Natural killer cell (primary cell): ENCODE measurements around the gene FAM107A. TPM values are rescaled to one million over a fixed set of nuclear protein-coding genes. Genes with fewer than 3 reads are reported as not detected.

Experiments used
- ATAC-seq, 3 donors: fragments of 150-1000 bp in 2 of 3; fragments of 200-7000 bp in 1 of 3; cut with Tn5 transposase; 1 replicate in 1 of 3; 2 replicates in 2 of 3; pipeline ENCODE4 v1.10.0; 2021; ENCODE audit warnings: mild to moderate bottlenecking in 2 of 3, moderate library complexity in 2 of 3
- DNase-seq, 2 donors: peaks; one replicate each; pipeline versions ENCODE4 v3.0.0 to v3.0.0-alpha.2; 2013 to 2021; ENCODE audit warnings: mixed read lengths in 1 of 2
- H3K27ac ChIP-seq: one replicate; pipeline ENCODE4 v1.5.1; 2013; ENCODE audit warnings: mild to moderate bottlenecking, low read length
- H3K27me3 ChIP-seq: one replicate; pipeline ENCODE4 v1.6.1; 2013; ENCODE audit warnings: low read length; ENCODE audit not compliant: control insufficient read depth, insufficient read depth
- H3K36me3 ChIP-seq: one replicate; pipeline ENCODE4 v1.6.1; 2013; ENCODE audit warnings: low read length; ENCODE audit not compliant: control insufficient read depth, insufficient read depth
- H3K4me1 ChIP-seq: one replicate; pipeline ENCODE4 v1.6.1; 2013; ENCODE audit warnings: low read length; ENCODE audit not compliant: control insufficient read depth, insufficient read depth
- H3K4me3 ChIP-seq: one replicate; pipeline ENCODE4 v1.5.1; 2013; ENCODE audit warnings: low read length
- H3K9me3 ChIP-seq: one replicate; pipeline ENCODE4 v1.6.1; 2013; ENCODE audit warnings: low read length; ENCODE audit not compliant: control insufficient read depth, insufficient read depth
- H3K27ac Mint-ChIP-seq, 2 donors: one replicate each; pipeline ENCODE4 v1.8.0; 2022; ENCODE audit warnings: mild to moderate bottlenecking in 2 of 2, mixed read lengths in 2 of 2, moderate library complexity in 1 of 2
- H3K27me3 Mint-ChIP-seq, 2 donors: one replicate each; pipeline ENCODE4 v1.8.0; 2022; ENCODE audit warnings: low read depth in 2 of 2, mixed read lengths in 2 of 2
- H3K36me3 Mint-ChIP-seq: one replicate; pipeline ENCODE4 v1.8.0; 2022; ENCODE audit warnings: mixed read lengths
- H3K4me1 Mint-ChIP-seq, 2 donors: one replicate each; pipeline ENCODE4 v1.8.0; 2022; ENCODE audit warnings: mixed read lengths in 2 of 2
- H3K4me3 Mint-ChIP-seq: one replicate; pipeline ENCODE4 v1.8.0; 2022; ENCODE audit warnings: mild to moderate bottlenecking, moderate library complexity, mixed read lengths
- H3K9me3 Mint-ChIP-seq, 2 donors: one replicate each; pipeline ENCODE4 v1.8.0; 2022; ENCODE audit warnings: mixed read lengths in 2 of 2
- CTCF ChIP-seq: fragments of 200-600 bp; IDR thresholded peaks from one replicate; pipeline ENCODE4 v1.8.0; 2022; ENCODE audit warnings: antibody characterized with exemption
- WGBS: methylation state at CpG from one replicate; pipeline ENCODE4 v1.1.7; 2013; ENCODE audit warnings: missing lambda C conversion rate; ENCODE audit not compliant: insufficient coverage; 5-methylcytosine and 5-hydroxymethylcytosine counted together
- intact Hi-C: fragments of 100-400 bp; cut with micrococcal nuclease; formaldehyde crosslinking; loops from one replicate; pipeline ENCODE4 v1.14.2; 2022
- total RNA-seq, 4 donors: library from RNA; stranded (reverse); fragments of 120-200 nt in 1 of 4; gene quantifications; one replicate each; pipeline versions ENCODE4 v1.2.3 to v1.2.4, GENCODE V29; 2013 to 2022

FAM107A gene
- total RNA-seq, 3 donors from 2014 or later (not counting 1 experiment from before 2014, with no cell fraction given) = not detected

GRCh38 chr3:58524326-58524888 lies 52.8 kb downstream of the FAM107A start:
- 92% methylated on average over 11 of the region's 11 CpGs for WGBS

GRCh38 chr3:58522759-58523425 lies 54.3 kb downstream of the FAM107A start:
- Mint-ChIP-seq H3K4me3 (no peak overlapping the region), H3K4me1 (peaks cover 0 to 5% of the 10 kb centered on the region in 2 donors), H3K36me3 (no peaks in the 10 kb centered on the region), H3K27ac (no peak overlapping the region), H3K27me3 (no peaks in the 10 kb centered on the region), H3K9me3 (no peaks in the 10 kb centered on the region)
- ATAC-seq = no peak
- H3K4me1 ChIP-seq = no peaks in the 10 kb centered on the region
- intact Hi-C loops = no loop called here
- 91% methylated on average over 4 of the region's 5 CpGs for WGBS
- no peaks in the 10 kb centered on the region for H3K27me3 ChIP-seq
- TF ChIP-seq CTCF = no peak
- no peaks in the 10 kb centered on the region for H3K36me3 ChIP-seq
- H3K27ac ChIP-seq = no peak overlapping the region
- H3K9me3 ChIP-seq = no peaks in the 10 kb centered on the region
- DNase-seq = no peak
- H3K4me3 ChIP-seq = no peak overlapping the region

More at GRCh38 chr3:58524326-58524888, 52.8 kb downstream of the FAM107A start:
- Mint-ChIP-seq H3K9me3 (no peaks in the 10 kb centered on the region), H3K4me1 (peaks cover 0 to 5% of the 10 kb centered on the region in 2 donors), H3K27ac (no peak overlapping the region), H3K4me3 (no peak overlapping the region), H3K36me3 (no peaks in the 10 kb centered on the region), H3K27me3 (no peaks in the 10 kb centered on the region)
- Histone ChIP-seq H3K4me3 (no peak overlapping the region), H3K27ac (no peak overlapping the region), H3K36me3 (no peaks in the 10 kb centered on the region), H3K9me3 (no peaks in the 10 kb centered on the region), H3K4me1 (no peaks in the 10 kb centered on the region), H3K27me3 (no peaks in the 10 kb centered on the region)
- ATAC-seq (no peak), DNase-seq (no peak)
- intact Hi-C loops = no loop called here
- no peak for TF ChIP-seq CTCF

- intact Hi-C loops = no loop called here
- Histone ChIP-seq H3K9me3 (no peaks in the 10 kb centered on the region), H3K27ac (no peak overlapping the region), H3K36me3 (no peaks in the 10 kb centered on the region), H3K4me3 (no peak overlapping the region), H3K4me1 (no peaks in the 10 kb centered on the region), H3K27me3 (no peaks in the 10 kb centered on the region)
- Mint-ChIP-seq H3K27me3 (no peaks in the 10 kb centered on the region), H3K4me3 (no peak overlapping the region), H3K36me3 (no peaks in the 10 kb centered on the region), H3K27ac (no peak overlapping the region), H3K9me3 (no peaks in the 10 kb centered on the region), H3K4me1 (peaks cover 0 to 5% of the 10 kb centered on the region in 2 donors)
- no peak for TF ChIP-seq CTCF
- WGBS = 89% methylated on average over 10 of the region's 10 CpGs
- DNase-seq = no peak
- no peak for ATAC-seq
These were observed 55.1 kb downstream of the FAM107A start for GRCh38 chr3:58521917-58522631.
